HG03108 (cell line): ENCODE results near the gene ZBED4.
"Not testable (repeated sequence)": the region's sequence is repeated elsewhere in the genome, so short reads cannot be mapped to it uniquely, and the experiment has no call there.

ENCODE experiments used
- ATAC-seq: cut with Tn5 transposase; IDR thresholded peaks from one replicate; pipeline ENCODE4 v1.9.1; 2021; ENCODE audit warnings: moderate library complexity; ENCODE audit not compliant: unreplicated experiment

ZBED4 gene

GRCh38 chr22:49850959-49851802, 2.5 kb upstream of the ZBED4 start:
- no peak for ATAC-seq

GRCh38 chr22:49852568-49852897, 1.1 kb upstream of the ZBED4 start:
- not testable (repeated sequence) for ATAC-seq

GRCh38 chr22:49853981-49854831, 562 bp downstream of the ZBED4 start:
- ATAC-seq: peak; percentile 10

- no peak for ATAC-seq
Measured at GRCh38 chr22:49855251-49855911, 1.7 kb downstream of the ZBED4 start.

GRCh38 chr22:49856343-49856742, 2.7 kb downstream of the ZBED4 start:
- no peak for ATAC-seq

- ATAC-seq: no peak
Measured at GRCh38 chr22:49856766-49857618, 3.3 kb downstream of the ZBED4 start.

- no peak for ATAC-seq
Measured at GRCh38 chr22:49858827-49859226, 5.2 kb downstream of the ZBED4 start.

- ATAC-seq: no peak
Measured at GRCh38 chr22:49861642-49862495, 8.2 kb downstream of the ZBED4 start.

- ATAC-seq: no peak
Measured at GRCh38 chr22:49862496-49862776, 8.8 kb downstream of the ZBED4 start.

- no peak for ATAC-seq
Measured at GRCh38 chr22:49863931-49864330, 10.3 kb downstream of the ZBED4 start.

- no peak for ATAC-seq
Measured at GRCh38 chr22:49865156-49865555, 11.5 kb downstream of the ZBED4 start.

- ATAC-seq: no peak
Measured at GRCh38 chr22:49866134-49866533, 12.5 kb downstream of the ZBED4 start.

GRCh38 chr22:49866646-49867045, 13.0 kb downstream of the ZBED4 start:
- ATAC-seq: no peak

- ATAC-seq: no peak
Measured at GRCh38 chr22:49867303-49868265, 13.9 kb downstream of the ZBED4 start.

GRCh38 chr22:49869086-49869830, 15.6 kb downstream of the ZBED4 start:
- ATAC-seq: no peak

GRCh38 chr22:49869845-49870712, 16.4 kb downstream of the ZBED4 start:
- ATAC-seq: no peak

- ATAC-seq: no peak
Measured at GRCh38 chr22:49871482-49871881, 17.8 kb downstream of the ZBED4 start.
